GM12873 (cell line): ENCODE measurements around the gene ALG1.

ENCODE experiments used
- CTCF ChIP-seq: IDR thresholded peaks from 2 replicates; pipeline ENCODE4 v1.5.1; 2012; ENCODE audit warnings: low read depth, mild to moderate bottlenecking, moderate library complexity, low read length, control low read depth; ENCODE audit not compliant: insufficient read depth; ENCODE audit errors: missing control alignments

The ALG1 gene

GRCh38 chr16:5054876-5055865, 16.5 kb upstream of the ALG1 start:
- TF ChIP-seq CTCF = no peak

- TF ChIP-seq CTCF = peak; percentile 84
These were observed 15.3 kb upstream of the ALG1 start for GRCh38 chr16:5056352-5056751.

- TF ChIP-seq CTCF = no peak
These were observed 13.2 kb upstream of the ALG1 start for GRCh38 chr16:5058476-5058875.

GRCh38 chr16:5059386-5060072, 12.1 kb upstream of the ALG1 start:
- TF ChIP-seq CTCF = no peak

- no peak for TF ChIP-seq CTCF
These were observed 11.5 kb upstream of the ALG1 start for GRCh38 chr16:5060073-5060641.

GRCh38 chr16:5062051-5062450, 9.6 kb upstream of the ALG1 start:
- no peak for TF ChIP-seq CTCF
